Stimulated activated CD4-positive, alpha-beta T cell treated with anti-CD3 and anti-CD28 coated beads, TNF-alpha, amount 100 ng/mL, for 4 hours (primary cell): Measurements from ENCODE around the gene RGS12.

Experiments
- DNase-seq, 3 experiments: peaks; one replicate each; pipeline ENCODE4 v3.0.0-alpha.2; 2020; ENCODE audit warnings: low read depth in 3 of 3

RGS12 gene

DNA sequence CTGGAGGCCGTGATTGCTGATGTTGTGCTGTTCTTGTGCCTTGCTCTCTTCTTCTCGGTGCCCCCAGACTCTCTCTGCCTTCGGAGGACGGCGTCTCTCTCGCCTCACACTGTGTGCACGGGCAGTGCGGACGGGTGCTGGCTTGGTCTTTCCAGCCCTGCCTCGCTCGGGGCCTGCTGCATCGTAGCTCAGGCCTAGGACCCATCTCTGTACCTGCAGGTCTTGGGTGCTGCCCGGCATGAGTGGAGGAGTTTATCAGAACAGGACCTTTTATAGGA is 18.2 kb downstream of the RGS12 start:
- no peak for DNase-seq

DNA sequence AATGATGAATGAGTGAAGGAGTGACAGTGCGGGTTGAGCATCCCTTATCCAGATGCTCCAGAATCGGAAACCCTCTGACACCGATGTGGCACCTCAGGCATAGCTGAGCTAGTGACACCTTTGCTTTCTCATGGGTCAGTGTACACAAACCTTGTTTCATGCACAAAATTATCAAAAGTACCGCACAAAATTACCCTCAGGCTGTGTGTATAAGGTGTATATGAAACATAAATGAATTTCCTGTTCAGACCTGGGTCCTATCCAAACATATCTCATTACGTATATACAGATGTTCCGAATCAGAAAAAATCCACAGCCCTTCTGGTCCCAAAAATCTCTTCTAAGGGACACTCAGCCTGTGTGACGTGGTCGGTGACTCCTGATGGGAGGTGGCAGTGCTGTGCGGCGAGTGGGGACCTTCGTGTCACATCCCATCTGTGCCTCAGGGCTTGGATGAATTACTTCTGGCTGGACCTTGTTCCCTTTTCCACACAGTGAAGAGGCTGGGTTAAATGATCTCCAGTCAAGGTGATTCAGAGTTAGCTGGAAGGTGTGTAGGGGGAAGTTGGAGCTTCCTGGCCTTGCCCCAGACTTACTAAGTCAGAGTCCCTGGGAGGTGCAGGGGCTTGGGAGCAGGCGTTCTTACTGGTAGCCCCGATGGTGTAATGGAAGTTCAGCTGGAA is 18.8 kb downstream of the RGS12 start:
- DNase-seq, result no peak

DNA sequence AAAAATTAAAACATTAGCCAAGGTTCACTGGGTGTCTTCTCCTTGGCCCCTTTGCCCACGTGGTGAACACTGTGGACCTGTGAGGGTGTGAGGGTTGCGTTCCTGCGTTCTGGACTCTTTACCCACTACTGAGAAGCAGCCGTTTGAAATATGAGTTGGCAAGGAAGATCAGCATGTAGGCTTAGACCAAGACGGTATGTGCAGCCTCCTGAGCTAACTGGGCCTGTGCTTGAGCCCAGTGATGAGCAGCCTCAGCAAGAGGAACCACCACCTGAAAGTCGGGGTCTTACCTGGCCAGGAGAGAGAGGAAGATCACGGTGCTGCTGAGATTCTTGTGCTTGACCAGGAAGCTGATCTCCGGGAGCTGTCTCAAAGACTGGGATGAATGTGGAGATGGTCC is 19.5 kb downstream of the RGS12 start:
- no peak for DNase-seq

DNA sequence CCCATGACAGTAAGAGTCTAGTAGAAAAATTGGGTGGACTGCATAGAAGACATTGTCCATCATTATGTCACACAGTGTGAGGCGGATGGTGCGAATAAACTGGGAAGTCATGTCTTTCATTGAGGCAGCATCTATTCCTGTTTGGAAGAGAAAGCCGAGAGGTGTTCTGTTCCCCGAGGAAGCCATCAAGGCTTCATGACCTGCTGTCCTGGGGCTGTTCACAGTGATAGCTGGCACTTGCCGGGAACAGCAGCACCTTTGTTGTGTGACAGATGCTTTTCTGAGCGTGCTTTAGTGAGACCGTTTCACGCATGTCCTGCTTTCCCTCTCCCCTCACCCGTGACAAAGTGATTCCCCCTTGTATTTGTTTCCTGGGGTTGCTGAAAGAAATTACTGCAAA is 20.3 kb downstream of the RGS12 start:
- no peak for DNase-seq

DNA sequence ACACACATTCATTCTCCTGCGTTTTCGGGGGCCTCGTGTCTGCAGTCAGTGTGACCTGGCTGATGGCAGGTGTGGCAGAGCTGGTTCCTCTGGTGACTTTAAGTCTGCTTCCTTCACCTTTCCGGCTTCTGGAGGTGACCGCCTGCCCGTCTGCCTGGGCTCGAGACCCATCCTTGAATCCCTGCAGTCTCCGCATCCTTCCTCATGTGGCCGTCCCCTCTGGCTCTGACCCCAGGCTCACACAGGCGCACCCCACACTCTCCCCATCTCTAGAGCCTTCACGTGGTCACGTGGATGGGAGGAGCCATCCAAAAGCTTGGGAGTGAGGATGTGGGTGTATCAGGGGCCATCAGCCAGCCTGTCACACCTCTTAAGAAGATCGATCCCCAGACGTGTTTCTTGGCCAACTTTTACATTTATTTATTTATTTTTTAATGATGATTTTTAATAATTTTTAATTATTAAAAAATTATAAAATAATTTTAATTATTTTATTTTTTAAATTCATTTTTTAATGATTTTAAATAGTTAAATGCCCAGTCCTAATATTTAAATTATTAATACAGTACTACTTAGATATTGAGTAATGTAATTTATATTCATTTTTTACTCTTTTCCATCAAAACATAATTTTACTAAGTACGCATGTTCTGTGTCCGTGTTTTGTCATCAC is 20.9 kb downstream of the RGS12 start:
- no peak for DNase-seq

DNA sequence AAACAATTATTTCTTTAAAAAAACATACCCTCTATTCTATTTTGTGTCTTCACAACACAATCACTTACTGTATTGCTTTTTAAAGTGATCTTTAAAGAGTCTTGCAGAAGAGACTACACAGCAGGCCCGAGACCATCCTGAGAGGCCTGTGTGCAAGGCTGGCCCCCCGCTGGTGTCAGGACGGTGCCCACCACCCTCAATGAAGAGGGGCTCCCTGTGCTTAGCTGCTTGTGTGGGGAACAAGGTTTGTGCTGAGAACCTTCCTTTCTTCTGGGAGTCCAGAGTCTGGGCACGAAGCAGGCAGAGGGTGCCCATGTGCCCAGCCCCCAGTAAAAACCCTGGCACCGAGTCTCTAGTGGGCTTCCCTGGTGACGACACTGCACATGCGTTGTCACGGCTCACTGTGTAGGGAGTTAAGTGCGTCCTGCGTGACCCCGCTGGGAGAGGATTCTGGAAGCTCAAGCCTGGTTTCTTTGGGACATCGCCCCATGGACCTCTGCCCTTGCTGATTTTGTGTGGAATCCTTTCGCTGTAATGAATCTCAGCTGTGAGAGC is 22.0 kb downstream of the RGS12 start:
- DNase-seq, result no peak

DNA sequence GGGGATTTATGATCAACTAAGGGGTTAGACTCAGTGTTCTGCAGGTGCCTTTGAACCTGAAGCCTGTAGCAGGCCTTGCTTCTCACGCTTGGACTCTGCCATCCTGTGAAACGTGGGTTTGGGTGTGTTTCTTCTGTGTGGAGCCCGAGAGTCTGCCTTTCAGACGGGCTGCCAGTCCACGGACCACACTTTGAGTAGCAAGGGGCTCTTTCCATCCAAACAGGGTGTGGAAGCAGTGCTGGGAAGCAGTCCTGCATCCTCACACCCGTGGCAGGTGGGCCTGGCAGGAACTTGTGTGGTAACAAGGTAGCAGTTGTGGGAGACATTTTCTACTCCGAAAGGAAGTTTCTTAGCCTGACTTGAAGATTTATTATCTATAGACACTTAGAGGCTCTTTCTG is 22.7 kb downstream of the RGS12 start:
- DNase-seq, result no peak

DNA sequence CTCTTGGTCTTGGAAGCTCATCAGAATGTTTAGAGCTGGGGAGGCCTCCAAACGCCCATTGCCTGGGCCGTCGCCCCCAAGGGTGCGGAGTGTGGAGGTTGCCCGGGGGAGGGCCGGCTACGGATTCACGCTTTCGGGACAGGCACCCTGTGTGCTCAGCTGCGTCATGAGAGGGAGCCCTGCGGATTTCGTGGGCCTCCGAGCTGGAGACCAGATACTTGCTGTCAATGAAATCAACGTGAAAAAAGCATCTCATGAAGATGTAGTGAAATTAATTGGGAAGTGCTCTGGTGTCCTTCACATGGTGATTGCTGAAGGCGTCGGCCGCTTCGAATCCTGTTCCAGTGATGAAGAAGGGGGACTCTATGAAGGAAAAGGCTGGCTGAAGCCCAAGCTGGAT is 23.3 kb downstream of the RGS12 start:
- DNase-seq, result no peak

DNA sequence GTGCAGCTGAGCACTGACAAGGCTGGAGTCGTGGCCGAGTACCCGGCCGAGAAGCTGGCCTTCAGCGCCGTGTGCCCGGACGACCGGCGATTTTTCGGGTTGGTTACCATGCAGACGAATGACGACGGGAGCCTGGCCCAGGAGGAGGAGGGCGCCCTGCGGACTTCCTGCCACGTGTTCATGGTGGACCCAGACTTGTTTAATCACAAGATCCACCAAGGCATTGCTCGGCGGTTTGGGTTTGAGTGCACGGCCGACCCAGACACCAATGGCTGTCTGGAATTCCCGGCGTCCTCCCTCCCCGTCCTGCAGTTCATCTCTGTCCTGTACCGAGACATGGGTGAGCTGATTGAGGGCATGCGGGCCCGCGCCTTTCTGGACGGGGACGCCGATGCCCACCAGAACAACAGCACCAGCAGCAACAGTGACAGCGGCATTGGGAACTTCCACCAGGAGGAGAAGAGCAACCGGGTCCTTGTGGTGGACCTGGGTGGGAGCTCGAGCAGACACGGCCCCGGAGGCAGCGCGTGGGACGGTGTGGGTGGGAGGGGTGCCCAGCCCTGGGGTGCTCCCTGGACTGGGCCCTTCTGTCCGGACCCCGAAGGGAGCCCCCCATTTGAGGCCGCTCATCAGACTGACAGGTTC is 24.3 kb downstream of the RGS12 start:
- no peak for DNase-seq

DNA sequence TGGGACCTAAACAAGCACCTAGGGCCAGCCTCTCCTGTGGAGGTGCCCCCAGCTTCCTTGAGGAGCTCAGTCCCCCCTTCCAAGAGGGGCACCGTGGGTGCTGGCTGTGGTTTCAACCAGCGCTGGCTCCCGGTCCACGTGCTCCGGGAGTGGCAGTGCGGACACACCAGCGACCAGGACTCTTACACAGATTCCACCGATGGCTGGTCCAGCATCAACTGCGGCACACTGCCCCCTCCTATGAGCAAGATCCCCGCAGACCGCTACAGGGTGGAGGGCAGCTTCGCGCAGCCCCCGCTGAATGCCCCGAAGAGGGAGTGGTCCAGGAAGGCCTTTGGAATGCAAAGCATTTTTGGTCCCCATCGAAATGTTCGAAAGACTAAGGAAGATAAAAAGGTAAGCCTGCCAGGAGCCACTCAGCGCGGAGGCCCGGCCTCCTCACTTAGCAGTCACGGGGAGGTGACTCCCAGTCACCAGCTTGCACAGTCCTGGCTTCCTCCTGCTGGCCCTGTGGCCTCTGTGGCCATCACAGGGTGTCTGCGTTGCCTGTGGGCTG is 24.9 kb downstream of the RGS12 start:
- no peak for DNase-seq

DNA sequence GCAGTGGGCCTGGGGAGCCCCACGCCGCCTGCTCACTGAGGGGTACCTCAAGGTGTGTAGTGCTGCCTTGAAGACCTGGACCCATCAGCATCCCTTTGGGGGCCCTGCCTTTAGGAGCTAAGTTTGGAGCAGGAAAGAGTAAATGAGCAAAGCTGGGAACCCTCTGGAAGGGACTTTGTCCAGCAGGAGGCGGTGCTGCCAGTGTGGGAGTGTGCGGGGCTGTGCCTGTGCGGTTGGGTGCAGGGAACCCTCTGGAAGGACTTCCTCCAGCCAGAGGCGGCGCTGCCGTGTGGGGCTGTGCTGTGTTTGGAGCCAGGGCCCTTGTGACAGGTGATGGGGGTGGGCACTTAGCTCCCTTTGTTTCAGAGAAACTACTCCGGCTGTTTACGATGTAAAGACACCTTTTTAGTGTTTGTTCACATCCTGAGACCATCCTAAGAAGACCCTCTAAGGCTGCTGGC is 25.8 kb downstream of the RGS12 start:
- no peak for DNase-seq

DNA sequence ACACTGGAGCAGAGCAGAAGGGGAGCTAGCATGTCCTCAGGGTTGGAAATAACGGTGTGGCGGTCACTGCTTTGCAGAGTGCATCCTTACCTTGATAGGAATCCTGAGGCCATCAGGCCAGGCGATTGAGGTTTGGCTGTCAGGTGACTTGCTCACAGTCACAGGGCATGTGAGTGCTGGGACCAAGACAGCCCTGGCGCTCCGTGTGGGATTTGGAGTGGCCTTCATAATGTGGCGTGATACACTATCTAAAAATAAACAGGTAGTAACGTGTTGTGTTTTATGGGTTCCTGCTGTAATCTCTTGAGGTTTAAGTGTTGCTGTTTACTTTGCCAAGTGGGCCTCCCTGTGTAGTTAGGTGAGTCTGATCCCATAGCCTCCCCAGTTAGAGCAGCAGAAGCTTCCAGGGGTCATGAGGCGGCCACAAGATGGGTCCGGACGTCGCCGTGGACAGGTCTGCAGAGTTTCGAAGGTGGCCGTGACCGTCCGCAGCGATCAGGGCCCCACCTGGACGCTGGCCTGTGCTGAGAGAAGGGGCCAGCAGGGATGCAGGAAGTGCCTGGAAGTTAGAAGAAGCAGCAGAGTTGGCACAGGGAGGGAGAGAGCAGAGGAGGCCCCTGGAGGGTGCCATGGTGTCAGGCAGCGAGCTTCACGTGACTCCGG is 27.7 kb downstream of the RGS12 start:
- no peak for DNase-seq

DNA sequence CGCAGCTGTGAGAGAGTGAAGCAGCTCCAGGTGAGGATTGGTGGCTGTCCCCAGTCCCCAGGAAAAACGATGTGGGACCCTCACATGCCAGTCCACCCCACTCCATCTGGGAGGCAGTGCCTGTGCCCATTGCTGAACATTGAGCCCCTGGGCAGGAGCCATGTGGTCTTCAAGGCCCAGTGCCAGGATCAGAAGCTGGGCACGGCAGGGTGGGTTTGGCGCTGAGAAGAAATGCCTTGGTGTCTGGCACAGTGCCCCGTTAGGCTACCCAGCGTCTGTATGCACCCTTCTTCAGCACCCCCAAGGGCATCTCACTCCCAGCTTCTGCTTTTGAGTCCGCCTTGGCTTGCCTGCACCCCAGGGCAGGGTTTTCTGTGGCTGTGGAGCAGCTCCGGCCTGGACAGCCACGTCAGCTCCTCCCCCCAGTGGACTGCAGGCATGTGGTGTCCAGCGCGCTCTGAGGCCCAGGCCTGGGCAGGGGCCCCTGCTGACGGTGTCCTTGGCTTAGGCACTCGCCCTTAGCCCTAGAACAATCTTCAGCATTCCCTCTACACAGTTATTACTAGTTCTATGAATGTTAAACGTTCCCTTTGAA is 28.6 kb downstream of the RGS12 start:
- DNase-seq, result no peak

DNA sequence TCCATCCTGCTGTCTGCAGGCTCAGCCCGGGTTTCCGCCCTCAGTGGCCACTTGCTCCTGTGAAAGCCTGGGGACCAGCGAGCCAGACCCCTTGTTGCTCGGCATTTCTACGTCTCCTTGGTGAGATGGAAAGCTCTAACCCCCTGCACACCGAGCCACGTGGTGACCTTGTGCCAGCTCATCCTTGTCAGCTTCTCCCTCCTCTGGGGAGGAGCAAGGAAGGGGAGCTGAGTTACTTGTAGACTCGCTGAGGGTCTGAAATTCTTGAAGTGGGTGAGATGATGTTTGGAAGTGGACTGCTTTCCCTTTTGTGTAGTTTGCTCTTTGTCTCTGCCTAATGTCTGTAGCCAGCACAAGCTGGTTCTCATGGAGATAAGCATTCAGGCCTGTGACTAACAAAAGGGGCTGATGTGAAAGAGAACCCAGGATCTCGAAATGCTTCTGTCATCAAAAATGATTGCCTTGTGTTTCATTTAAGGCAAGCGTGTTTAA is 29.3 kb downstream of the RGS12 start:
- DNase-seq, result no peak

DNA sequence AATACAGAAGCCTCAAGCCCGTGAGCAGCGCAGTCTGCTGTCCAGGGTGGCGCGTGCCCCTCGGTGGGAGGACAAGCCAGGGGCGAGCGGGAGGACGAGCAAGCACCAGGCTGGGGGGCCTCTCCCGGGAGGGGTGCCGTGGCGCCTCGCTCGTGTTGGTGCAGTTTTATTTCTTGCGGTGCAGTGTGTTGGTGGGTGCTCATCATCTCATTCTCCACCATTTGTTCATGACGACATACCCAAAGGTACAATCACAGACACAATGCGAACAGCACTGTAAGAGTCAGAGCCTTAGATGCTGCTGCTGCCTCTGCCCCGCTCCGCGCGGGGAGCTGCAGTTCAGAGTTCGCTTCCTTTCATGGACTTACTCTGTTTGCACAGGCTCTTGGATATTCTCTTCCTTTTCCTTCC is 30.3 kb downstream of the RGS12 start:
- DNase-seq, result no peak

DNA sequence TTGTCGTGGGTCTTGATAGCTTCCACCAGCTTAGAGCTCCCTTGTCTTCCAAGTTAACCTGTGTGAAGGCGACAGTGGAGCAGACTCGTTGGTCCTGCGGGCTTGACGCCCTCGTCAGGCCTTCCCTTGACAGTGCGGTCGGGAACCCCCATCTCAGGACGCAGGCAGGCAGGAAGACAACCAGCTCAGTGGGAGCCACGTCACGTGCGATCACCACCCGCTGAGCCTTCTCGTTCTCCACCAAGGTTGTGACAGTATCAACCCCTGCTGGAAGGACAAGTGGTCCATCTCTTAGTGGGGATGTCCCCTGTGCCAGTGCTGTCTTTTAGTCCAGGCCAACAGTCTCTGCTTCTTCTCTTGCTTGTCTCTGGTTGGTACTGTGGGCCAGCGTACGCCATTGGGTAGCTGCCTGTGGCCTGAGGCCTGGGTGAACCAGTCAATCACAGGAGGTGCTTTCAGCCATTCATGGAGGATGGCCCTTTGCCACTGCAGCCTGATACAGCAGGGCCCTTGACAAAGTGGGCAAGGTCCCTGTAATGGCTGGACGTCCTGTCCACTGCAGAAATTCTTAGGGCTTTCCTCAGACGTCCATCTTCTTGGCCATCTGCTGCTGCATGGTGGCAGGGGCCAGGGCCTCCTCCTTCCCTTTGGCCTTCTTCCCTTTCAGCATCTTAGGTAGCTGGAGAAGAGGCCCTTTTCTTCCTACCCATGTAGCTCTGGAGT is 31.4 kb downstream of the RGS12 start:
- DNase-seq, result no peak

DNA sequence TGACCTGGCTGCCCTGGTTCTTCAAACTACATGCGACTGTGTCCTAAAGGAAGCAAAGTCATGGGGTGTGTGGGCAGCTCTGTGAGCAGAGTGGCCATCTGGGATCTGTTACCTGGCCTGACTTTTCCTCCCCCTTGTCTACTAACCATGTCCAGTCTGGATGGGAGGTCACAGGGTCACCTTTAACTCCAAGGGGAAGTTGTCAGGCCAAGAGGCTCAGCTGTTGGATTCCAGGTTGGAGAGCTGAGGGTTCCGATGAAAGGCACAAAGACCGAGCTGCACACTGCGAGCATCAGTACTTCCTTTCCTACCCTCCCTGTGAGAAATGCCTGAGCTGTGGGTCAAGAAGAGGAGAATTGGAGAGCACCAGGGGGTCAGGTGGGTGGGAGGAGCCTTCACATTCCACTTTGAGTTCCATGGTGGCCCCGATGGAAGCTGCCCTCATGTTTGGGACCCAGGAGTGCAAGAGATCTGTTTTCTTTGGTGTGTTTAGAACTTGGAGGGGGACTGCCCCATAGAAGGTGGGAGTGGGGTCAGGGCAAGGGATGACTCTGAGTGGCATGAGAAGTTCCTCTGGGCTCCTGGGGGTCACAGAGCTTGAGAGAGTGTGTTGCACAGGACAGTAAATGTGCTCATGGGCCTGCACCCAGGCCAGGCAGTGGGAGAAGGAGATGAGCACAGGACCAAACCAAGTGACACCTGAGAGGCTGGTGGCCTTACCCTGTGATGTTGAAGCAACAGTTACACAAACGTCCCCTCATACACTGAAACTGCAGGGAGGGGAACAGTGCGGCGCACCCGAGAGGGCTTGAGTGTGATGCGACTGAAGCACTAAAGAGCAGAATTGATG is 36.2 kb downstream of the RGS12 start:
- DNase-seq, result no peak

DNA sequence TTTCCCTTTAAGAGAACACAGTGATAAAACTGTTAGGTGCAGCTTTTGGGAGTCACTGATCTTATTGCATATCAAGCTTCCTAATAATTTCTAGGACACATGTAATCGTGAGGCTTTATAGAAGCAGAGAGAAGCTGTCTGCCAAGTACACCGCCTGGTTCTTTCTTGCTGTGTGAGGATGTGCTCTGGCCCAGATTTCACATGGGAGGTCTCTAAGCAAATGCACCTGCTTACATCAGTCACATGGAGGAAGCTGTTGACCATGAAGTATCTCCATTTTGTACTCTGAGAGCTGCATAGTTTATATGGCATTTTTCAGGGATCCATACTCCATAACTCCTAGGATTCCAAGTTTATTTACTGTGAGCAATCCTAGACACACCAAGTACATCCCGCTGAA is 37.1 kb downstream of the RGS12 start:
- DNase-seq, result no peak

DNA sequence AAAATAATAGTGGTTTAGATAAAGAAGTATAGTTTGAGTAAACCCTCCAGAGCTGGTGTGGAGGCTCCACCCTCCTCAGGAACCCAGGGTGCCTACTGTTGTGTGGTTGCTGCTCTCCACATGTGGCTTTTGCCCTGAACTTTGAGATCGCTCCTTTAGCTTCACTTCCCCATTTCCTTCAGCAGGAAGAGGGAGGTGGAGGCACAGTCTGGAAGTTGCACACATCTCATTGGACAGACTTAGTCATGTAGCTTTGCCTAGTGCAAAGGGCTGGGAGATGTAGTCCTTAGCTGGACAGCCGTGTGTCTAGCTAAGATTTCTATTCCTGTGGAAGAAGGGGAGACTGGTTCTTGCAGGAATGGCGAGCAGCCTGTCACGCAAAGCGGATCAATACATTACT is 37.9 kb downstream of the RGS12 start:
- DNase-seq, result no peak
